OCI-LY1 (cell line): ENCODE measurements around the gene SPEM3.

ENCODE experiments used
- CTCF ChIP-seq: fragments of 200-600 bp; sonication (generic), shearing (Covaris generic); IDR thresholded peaks from 2 replicates; pipeline ENCODE4 v1.5.1; 2017; ENCODE audit warnings: mild to moderate bottlenecking, antibody characterized with exemption, low read length, moderate library complexity, mixed read lengths
- EZH2 ChIP-seq: fragments of 200-600 bp; sonication (generic), shearing (Covaris generic); IDR thresholded peaks from 2 replicates; pipeline ENCODE4 v1.8.0; 2017; ENCODE audit warnings: borderline replicate concordance, mixed run types, mild to moderate bottlenecking, antibody characterized with exemption, low read length, moderate library complexity, mixed read lengths

GRCh38 chr17:7414837-7415236 is 13.8 kb upstream of the SPEM3 start:
- TF ChIP-seq CTCF (no peak), EZH2 (no peak)
